HepG2 (cell line): ENCODE results near the gene MTR. TPM values are rescaled to one million over a fixed set of nuclear protein-coding genes. Genes with fewer than 3 reads are reported as not detected.
"Not testable (repeated sequence)": the region's sequence is repeated elsewhere in the genome, so short reads cannot be mapped to it uniquely, and the experiment has no call there.

Experiments used
- ATAC-seq: fragments of 200-7000 bp; cut with Tn5 transposase; 3 replicates; pipeline ENCODE4 v1.9.1; 2020; ENCODE audit warnings: mild to moderate bottlenecking, moderate library complexity
- BruUV-seq: library from RNA; stranded (reverse); fragments of 400-500 nt; replicated peaks from 2 replicates; lab custom pipeline; 2021; lab: Mats Ljungman, UMichigan
- CTCF ChIA-PET: fragments of 300-600 bp; formaldehyde crosslinking; extraction: SDS; loops from one replicate; lab custom pipeline; 2021; ENCODE audit warnings: low total read pairs, inconsistent platforms, low intra/inter-chr PET ratio; lab: Yijun Ruan, JAX
- POLR2A ChIA-PET: fragments of 350-600 bp; sonication (Branson Sonifier 250); formaldehyde crosslinking; loops from one replicate; lab custom pipeline; 2020; ENCODE audit warnings: antibody characterized with exemption, inconsistent platforms; lab: Yijun Ruan, JAX
- DNase-seq: peaks from one replicate; pipeline ENCODE4 v3.0.0-alpha.2; 2015; ENCODE audit warnings: low spot score
- FAIRE-seq: peaks from 3 replicates; lab custom pipeline; 2011; peaks lifted over from hg19 to GRCh38; lab: Jason Lieb, UNC
- H2AFZ ChIP-seq: one replicate; pipeline ENCODE4 v1.6.1; 2011; ENCODE audit warnings: low read length, inconsistent platforms
- H3K27ac ChIP-seq: fragments of 300-600 bp; 3 replicates; pipeline ENCODE4 v1.8.0; 2011; ENCODE audit warnings: mixed run types, mild to moderate bottlenecking, mixed read lengths, low read length, inconsistent platforms; ENCODE audit not compliant: insufficient read depth; ENCODE audit errors: extremely low read length
- H3K27me3 ChIP-seq, 2 experiments: fragments of 200-600 bp in 1 of 2; 2 replicates in 1 of 2; 3 replicates in 1 of 2; pipeline versions ENCODE4 v1.6.0 to v1.8.0; 2011; ENCODE audit warnings: low read length in 2 of 2, mild to moderate bottlenecking in 2 of 2, moderate library complexity in 2 of 2, inconsistent platforms in 1 of 2; ENCODE audit not compliant: insufficient read depth in 2 of 2, control insufficient read depth in 1 of 2
- H3K36me3 ChIP-seq, 2 experiments: fragments of 200-600 bp in 1 of 2; replicated peaks in 1 of 2; 2 replicates in 1 of 2; 3 replicates in 1 of 2; pipeline versions ENCODE4 v1.5.1 to v1.8.0; 2011; ENCODE audit warnings: low read length in 2 of 2, inconsistent platforms in 1 of 2; ENCODE audit not compliant: insufficient read depth in 2 of 2, control insufficient read depth in 1 of 2
- H3K4me1 ChIP-seq: 2 replicates; pipeline ENCODE4 v1.5.1; 2012; ENCODE audit warnings: low read length, inconsistent platforms; ENCODE audit not compliant: insufficient read depth
- H3K4me2 ChIP-seq: 2 replicates; pipeline ENCODE4 v1.6.0; 2011; ENCODE audit warnings: low read depth, low read length, inconsistent platforms
- H3K4me3 ChIP-seq, 3 experiments: fragments of 200-600 bp in 1 of 3; sonication (generic), shearing (Covaris generic) in 1 of 3; replicated peaks in 1 of 3; 2 replicates each; pipeline ENCODE4 v1.5.1; 2011 to 2016; ENCODE audit warnings: low read length in 3 of 3, inconsistent platforms in 2 of 3, low read depth in 2 of 3, mild to moderate bottlenecking in 2 of 3, control low read depth in 1 of 3, mixed read lengths in 1 of 3; ENCODE audit not compliant: insufficient read depth in 1 of 3
- H3K79me2 ChIP-seq: one replicate; pipeline ENCODE4 v1.6.1; 2011; ENCODE audit warnings: low read length, inconsistent platforms; ENCODE audit not compliant: insufficient read depth
- H3K9ac ChIP-seq: 2 replicates; pipeline ENCODE4 v1.6.0; 2011; ENCODE audit warnings: mild to moderate bottlenecking, low read depth, low read length, inconsistent platforms; ENCODE audit not compliant: insufficient read depth
- H3K9me3 ChIP-seq: 2 replicates; pipeline ENCODE4 v1.5.1; 2012; ENCODE audit warnings: mild to moderate bottlenecking, low read length
- H4K20me1 ChIP-seq: 2 replicates; pipeline ENCODE4 v1.6.0; 2011; ENCODE audit warnings: inconsistent platforms, mild to moderate bottlenecking, low read length, moderate library complexity; ENCODE audit not compliant: insufficient read depth
- CREB1 ChIP-seq, 2 experiments: fragments of 450-650 bp in 1 of 2; IDR thresholded peaks; 2 replicates each; pipeline ENCODE4 v1.6.1; 2016 to 2017; ENCODE audit warnings: control low read depth in 1 of 2, mild to moderate bottlenecking in 1 of 2, missing compliant biosample characterization in 1 of 2, missing genetic modification characterization in 1 of 2
- LBX2 ChIP-seq: sonication (generic); formaldehyde crosslinking; IDR thresholded peaks from 2 replicates; pipeline ENCODE4 v1.5.0; 2020; ENCODE audit warnings: missing genetic modification reagents, mild to moderate bottlenecking, borderline replicate concordance
- MBD4 ChIP-seq: IDR thresholded peaks from 2 replicates; pipeline ENCODE4 v1.6.1; 2012; ENCODE audit warnings: low read length, inconsistent platforms, borderline replicate concordance
- MNT ChIP-seq: fragments of 450-650 bp; IDR thresholded peaks from 2 replicates; pipeline ENCODE4 v1.6.1; 2016
- NONO ChIP-seq, 2 experiments: fragments of 450-650 bp in 1 of 2; sonication (generic) in 1 of 2; formaldehyde crosslinking in 1 of 2; IDR thresholded peaks in 1 of 2; conservative IDR thresholded peaks in 1 of 2; 2 replicates each; pipeline versions ENCODE4 v1.6.1 to v1.8.0; 2017 to 2022; ENCODE audit warnings: mild to moderate bottlenecking in 1 of 2, missing genetic modification reagents in 1 of 2, moderate library complexity in 1 of 2
- SNAPC5 ChIP-seq: sonication (generic); formaldehyde crosslinking; IDR thresholded peaks from 2 replicates; pipeline ENCODE4 v1.8.1; 2023; ENCODE audit warnings: mild to moderate bottlenecking, missing genetic modification reagents, borderline replicate concordance
- ZBTB39 ChIP-seq: sonication (generic); formaldehyde crosslinking; IDR thresholded peaks from 2 replicates; pipeline ENCODE4 v1.5.0; 2020; ENCODE audit warnings: missing genetic modification reagents
- ZNF512 ChIP-seq: sonication (generic); formaldehyde crosslinking; IDR thresholded peaks from 2 replicates; pipeline ENCODE4 v1.4.0; 2020; ENCODE audit warnings: mild to moderate bottlenecking, missing genetic modification reagents
- ZNF580 ChIP-seq: IDR thresholded peaks from 2 replicates; pipeline ENCODE4 v1.6.1; 2016; ENCODE audit warnings: low read depth, borderline replicate concordance
- WGBS: methylation state at CpG from one replicate; pipeline ENCODE4 v1.1.6; 2017; ENCODE audit warnings: low lambda C conversion rate; 5-methylcytosine and 5-hydroxymethylcytosine counted together
- in situ Hi-C: cut with HindIII; loops from 2 replicates; pipeline ENCODE4 v1.10.0; 2017; ENCODE audit warnings: low pct_unique_long_range_greater_than_20kb; ENCODE audit not compliant: extremely low pct_ligation_motif_present
- intact Hi-C: fragments of 100-400 bp; cut with micrococcal nuclease; formaldehyde crosslinking; loops from one replicate; pipeline ENCODE4 v1.10.0; 2022; ENCODE audit not compliant: unreplicated experiment
- polyA plus RNA-seq, 8 experiments: library from polyadenylated mRNA; depleted of rRNA in 3 of 8; stranded (reverse) in 7 of 8; unstranded in 1 of 8; fragments of >200 nt; fragmentation: Illumina TruSeq in 4 of 8; extraction: Trizol in 4 of 8; gene quantifications; 2 replicates each; pipeline versions ENCODE4 v1.2.1 to v1.2.3, GENCODE V29; 2011 to 2016; ENCODE audit warnings: low read depth in 4 of 8, missing spikeins in 1 of 8, mixed read lengths in 1 of 8; ENCODE audit not compliant: insufficient read depth in 1 of 8
- total RNA-seq, 5 experiments: library from RNA; depleted of rRNA; stranded (reverse); fragments of >200 nt; fragmentation: Illumina TruSeq; extraction: Trizol; gene quantifications; 2 replicates each; pipeline ENCODE4 v1.2.3, GENCODE V29; 2016; ENCODE audit warnings: low read depth in 1 of 5

MTR gene
- total and polyA plus RNA-seq, 2 of the 13 experiments (the other 11 are each of a cell fraction or from before 2014, with no cell fraction given): 16.3 to 36.1 TPM

- not testable (repeated sequence) for H3K9me3 ChIP-seq, BruUV-seq
Measured at GRCh38 chr1:236856649-236857048, 61.6 kb downstream of the MTR start.

GRCh38 chr1:236858165-236858564, 63.1 kb downstream of the MTR start:
- H2AFZ ChIP-seq: no peak overlapping the region
- H3K79me2 ChIP-seq: no peaks in the 10 kb centered on the region
- POLR2A ChIA-PET: interaction anchor here (0.6 kb wide), 1 partner anchor 14 kb away, joined by 3 read pairs; no protein-coding TSS in a partner anchor
- peaks cover 11 to 41% of the 10 kb centered on the region in 2 experiments; a peak in 4 of 5 replicates for H3K36me3 ChIP-seq
- no peak for FAIRE-seq
- H3K27ac ChIP-seq: no peak overlapping the region
- DNase-seq: no peak
- no peak overlapping the region for H3K4me2 ChIP-seq
- intact Hi-C loops: no loop called here
- H3K9me3 ChIP-seq: no peaks in the 10 kb centered on the region
- BruUV-seq: no TSS peak
- no peak overlapping the region for H3K9ac ChIP-seq
- in situ Hi-C loops: loop anchor here (25.0 kb wide), 1 partner anchor 246 kb away; the partner anchor contains the start of gene HEATR1
- no peaks in the 10 kb centered on the region for H3K27me3 ChIP-seq
- no peak for ATAC-seq
- WGBS: 98% methylated on average over 7 of the region's 7 CpGs
- no peaks in the 10 kb centered on the region for H4K20me1 ChIP-seq
- H3K4me1 ChIP-seq: peaks cover 32% of the 10 kb centered on the region
- H3K4me3 ChIP-seq: no peak overlapping the region
- CTCF ChIA-PET: no interaction called here
- no peak for TF ChIP-seq ZNF580 (CRISPR knock-in tag)
- no peak for TF ChIP-seq SNAPC5 (CRISPR knock-in tag)
- no peak for TF ChIP-seq ZNF512
- no peak for TF ChIP-seq CREB1 (IDR thresholded peaks at IDR 0.05)
- TF ChIP-seq CREB1 (CRISPR knock-in tag; IDR thresholded peaks at IDR 0.05): no peak
- no peak for TF ChIP-seq MNT
- no peak for TF ChIP-seq LBX2 (CRISPR knock-in tag)
- TF ChIP-seq NONO (IDR thresholded peaks at IDR 0.05): no peak
- TF ChIP-seq NONO (CRISPR knock-in tag; conservative IDR thresholded peaks at IDR 0.05): no peak
- no peak for TF ChIP-seq MBD4
- no peak for TF ChIP-seq ZBTB39 (CRISPR knock-in tag)

More at GRCh38 chr1:236856649-236857048, 61.6 kb downstream of the MTR start:
- H3K27ac ChIP-seq, POLR2A ChIA-PET, H3K9ac ChIP-seq, H3K4me2 ChIP-seq, CTCF ChIA-PET, H3K4me3 ChIP-seq, H2AFZ ChIP-seq, intact Hi-C loops, H3K27me3 ChIP-seq, FAIRE-seq, DNase-seq, H3K79me2 ChIP-seq, ATAC-seq, H4K20me1 ChIP-seq: not testable (repeated sequence)
- 96% methylated on average over 4 of the region's 4 CpGs for WGBS
- in situ Hi-C loops: loop anchor here (25.0 kb wide), 1 partner anchor 244 kb away; the partner anchor contains the start of gene HEATR1
- H3K36me3 ChIP-seq: peaks cover 13 to 54% of the 10 kb centered on the region in 2 experiments
- peaks cover 17% of the 10 kb centered on the region for H3K4me1 ChIP-seq
